Testis (tissue), 3 donors: ENCODE measurements around the gene ZNF740. TPM values are rescaled to one million over a fixed set of nuclear protein-coding genes. Genes with fewer than 3 reads are reported as not detected.

Experiments used
- DNase-seq: peaks from one replicate; pipeline ENCODE4 v3.0.0-alpha.2; 2019
- H3K27ac ChIP-seq, 2 donors: fragments of 200-600 bp; sonication (generic); one replicate each; pipeline ENCODE4 v1.5.1; 2019
- H3K27me3 ChIP-seq: fragments of 200-600 bp; sonication (generic); one replicate; pipeline ENCODE4 v1.5.1; 2019
- H3K36me3 ChIP-seq: fragments of 200-600 bp; sonication (generic); one replicate; pipeline ENCODE4 v1.5.1; 2017; ENCODE audit warnings: low read depth; ENCODE audit errors: missing control alignments
- H3K4me1 ChIP-seq: fragments of 200-600 bp; sonication (generic); one replicate; pipeline ENCODE4 v1.5.1; 2019
- H3K4me3 ChIP-seq, 2 donors: fragments of 200-600 bp; sonication (generic); one replicate each; pipeline ENCODE4 v1.5.1; 2017 to 2019
- H3K9me3 ChIP-seq: fragments of 200-600 bp; sonication (generic); one replicate; pipeline ENCODE4 v1.5.1; 2017
- CTCF ChIP-seq, 3 experiments: fragments of 450-650 bp in 2 of 3; fragments of 200-600 bp in 1 of 3; sonication (generic) in 1 of 3; IDR thresholded peaks; one replicate each; pipeline ENCODE4 v1.5.1; 2016 to 2019; ENCODE audit warnings: antibody characterized with exemption in 3 of 3, mild to moderate bottlenecking in 2 of 3, moderate library complexity in 1 of 3
- POLR2A ChIP-seq: fragments of 450-650 bp; IDR thresholded peaks from one replicate; pipeline ENCODE4 v1.6.1; 2017; ENCODE audit warnings: antibody characterized with exemption, mild to moderate bottlenecking, moderate library complexity
- WGBS, 2 donors: methylation state at CpG; one replicate each; pipeline ENCODE4 v1.1.5; 2018; 5-methylcytosine and 5-hydroxymethylcytosine counted together
- intact Hi-C: fragments of 100-400 bp; cut with DNase I; formaldehyde crosslinking; loops from one replicate; pipeline ENCODE4 v1.15.1; 2023; ENCODE audit warnings: low total_unique reads
- polyA plus RNA-seq: library from polyadenylated mRNA; stranded (reverse); fragments of 350-450 nt; fragmentation: Illumina TruSeq; extraction: RNeasy Lipid Tissue Mini Kit (QIAGEN cat#74804); gene quantifications from one replicate; pipeline ENCODE4 v1.2.3, GENCODE V29; 2014; ENCODE audit warnings: low read depth, low replicate concordance; ENCODE audit not compliant: insufficient read depth
- total RNA-seq, 2 donors: library from RNA; depleted of rRNA; stranded (reverse); fragments of >200 nt; gene quantifications; one replicate each; pipeline ENCODE4 v1.2.3, GENCODE V29; 2016

Gene ZNF740
- total and polyA plus RNA-seq, 3 donors from 2014 or later, result 15.6 to 27.2 (median 19.8) TPM

GRCh38 chr12:53233671-53234121, 53.2 kb downstream of the ZNF740 start:
- no peaks in the 10 kb centered on the region for H3K27me3 ChIP-seq
- DNase-seq, result no peak
- intact Hi-C loops, result no loop called here
- WGBS, 2 donors, result 67 to 80% methylated on average over 6 to 7 of the region's 7 CpGs
- H3K27ac ChIP-seq, result no peak overlapping the region
- TF ChIP-seq POLR2A, result no peak
- no peak for TF ChIP-seq CTCF (IDR thresholded peaks at IDR 0.05)
- peaks cover 27% of the 10 kb centered on the region for H3K4me1 ChIP-seq
- no peak overlapping the region for H3K4me3 ChIP-seq
- no peaks in the 10 kb centered on the region for H3K36me3 ChIP-seq
- no peaks in the 10 kb centered on the region for H3K9me3 ChIP-seq

GRCh38 chr12:53234271-53234914, 53.9 kb downstream of the ZNF740 start:
- peaks cover 27% of the 10 kb centered on the region for H3K4me1 ChIP-seq
- WGBS, 2 donors, result 43 to 45% methylated on average over 12 of the region's 12 CpGs
- intact Hi-C loops, result no loop called here
- no peak overlapping the region for H3K27ac ChIP-seq
- no peak for DNase-seq
- H3K27me3 ChIP-seq, result no peaks in the 10 kb centered on the region
- no peaks in the 10 kb centered on the region for H3K36me3 ChIP-seq
- no peak overlapping the region for H3K4me3 ChIP-seq
- H3K9me3 ChIP-seq, result no peaks in the 10 kb centered on the region
- TF ChIP-seq CTCF (IDR thresholded peaks at IDR 0.05) (no peak), POLR2A (no peak)

GRCh38 chr12:53235164-53235563, 54.6 kb downstream of the ZNF740 start:
- intact Hi-C loops, result no loop called here
- Histone ChIP-seq H3K4me1 (peaks cover 27% of the 10 kb centered on the region), H3K9me3 (no peaks in the 10 kb centered on the region), H3K27ac (no peak overlapping the region), H3K27me3 (no peaks in the 10 kb centered on the region), H3K4me3 (no peak overlapping the region), H3K36me3 (no peaks in the 10 kb centered on the region)
- WGBS, 2 donors, result 73 to 74% methylated on average over 3 of the region's 3 CpGs
- no peak for TF ChIP-seq POLR2A
- TF ChIP-seq CTCF (IDR thresholded peaks at IDR 0.05), result no peak
- DNase-seq, result no peak

DNA sequence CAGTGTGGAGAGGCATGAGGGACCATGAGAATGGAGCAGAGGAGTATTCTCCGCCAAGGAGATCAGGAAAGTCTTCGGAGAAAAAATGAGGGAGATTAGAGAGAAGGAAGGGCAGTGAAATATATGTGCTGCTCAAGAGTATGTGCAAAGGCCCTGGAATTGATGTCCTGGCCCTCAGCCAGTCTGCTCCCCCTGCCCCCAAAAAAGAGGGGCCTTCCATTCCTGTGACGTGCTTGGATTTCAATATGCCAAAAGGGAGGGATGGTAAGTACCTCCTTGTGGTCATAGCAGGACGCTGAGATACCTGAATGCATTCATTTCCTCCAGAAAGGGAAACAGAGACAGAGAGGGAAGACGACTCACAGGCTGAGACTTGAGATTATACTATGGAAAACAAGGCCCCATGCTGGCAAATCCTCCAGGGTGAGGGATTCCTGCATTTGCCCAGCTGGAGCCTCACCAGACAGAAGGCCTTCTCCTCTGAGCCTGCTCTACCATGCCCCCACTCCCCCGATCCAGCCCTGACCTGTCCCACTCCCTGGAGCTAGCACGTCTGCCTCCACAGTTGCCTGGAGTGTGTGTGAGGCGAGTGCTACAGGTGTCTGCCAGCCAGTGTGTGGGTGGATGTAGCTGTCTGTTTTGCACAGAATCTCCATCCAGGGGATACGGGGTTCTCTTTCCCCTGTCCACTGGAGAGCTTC, 55.4 kb downstream of the ZNF740 start:
- DNase-seq, result no peak
- Histone ChIP-seq H3K36me3 (no peaks in the 10 kb centered on the region), H3K27ac (no peak overlapping the region), H3K9me3 (no peaks in the 10 kb centered on the region), H3K4me1 (peaks cover 23% of the 10 kb centered on the region), H3K4me3 (no peak overlapping the region), H3K27me3 (no peaks in the 10 kb centered on the region)
- no peak for TF ChIP-seq CTCF (IDR thresholded peaks at IDR 0.05)
- no peak for TF ChIP-seq POLR2A
- intact Hi-C loops, result no loop called here
- WGBS, 2 donors, result 72 to 74% methylated on average over 9 of the region's 9 CpGs
